GM18868 (cell line): ENCODE results near the gene LPIN1.
A peak's percentile ranks its signal among the peaks of the same experiment; 100 is the strongest.
"Not testable (repeated sequence)": the region's sequence is repeated elsewhere in the genome, so short reads cannot be mapped to it uniquely, and the experiment has no call there.

Source experiments
- ATAC-seq: cut with Tn5 transposase; IDR thresholded peaks from one replicate; pipeline ENCODE4 v1.9.1; 2021; ENCODE audit warnings: mild to moderate bottlenecking, moderate library complexity; ENCODE audit not compliant: unreplicated experiment

The LPIN1 gene

GRCh38 chr2:11713815-11714214 lies 32.6 kb upstream of the LPIN1 start:
- ATAC-seq, result no peak

- ATAC-seq, result no peak
Observed at GRCh38 chr2:11715987-11716652, 30.3 kb upstream of the LPIN1 start.

- ATAC-seq, result no peak
Observed at GRCh38 chr2:11716689-11717321, 29.6 kb upstream of the LPIN1 start.

- ATAC-seq, result no peak
Observed at GRCh38 chr2:11717623-11718022, 28.8 kb upstream of the LPIN1 start.

- no peak for ATAC-seq
Observed at GRCh38 chr2:11718606-11719005, 27.8 kb upstream of the LPIN1 start.

GRCh38 chr2:11719230-11719977 lies 27.0 kb upstream of the LPIN1 start:
- no peak for ATAC-seq

GRCh38 chr2:11720752-11721151 lies 25.7 kb upstream of the LPIN1 start:
- no peak for ATAC-seq

- ATAC-seq, result no peak
Observed at GRCh38 chr2:11722292-11723060, 24.0 kb upstream of the LPIN1 start.

- ATAC-seq, result no peak
Observed at GRCh38 chr2:11723061-11723371, 23.4 kb upstream of the LPIN1 start.

- no peak for ATAC-seq
Observed at GRCh38 chr2:11724151-11724550, 22.3 kb upstream of the LPIN1 start.

- ATAC-seq, result no peak
Observed at GRCh38 chr2:11726384-11726783, 20.0 kb upstream of the LPIN1 start.

GRCh38 chr2:11729362-11730212 lies 16.8 kb upstream of the LPIN1 start:
- no peak for ATAC-seq

- ATAC-seq, result not testable (repeated sequence)
Observed at GRCh38 chr2:11731214-11731984, 15.0 kb upstream of the LPIN1 start.

- ATAC-seq, result no peak
Observed at GRCh38 chr2:11732587-11732986, 13.8 kb upstream of the LPIN1 start.

GRCh38 chr2:11737852-11738251 lies 8.6 kb upstream of the LPIN1 start:
- not testable (repeated sequence) for ATAC-seq

- peak; percentile 74 for ATAC-seq
Observed at GRCh38 chr2:11738589-11739436, 7.6 kb upstream of the LPIN1 start.

GRCh38 chr2:11740723-11741122 lies 5.7 kb upstream of the LPIN1 start:
- no peak for ATAC-seq

- no peak for ATAC-seq
Observed at GRCh38 chr2:11742317-11742701, 4.1 kb upstream of the LPIN1 start.
